ENCODE data around the gene KLHL21.

- TF ChIP-seq, protein P1, sequence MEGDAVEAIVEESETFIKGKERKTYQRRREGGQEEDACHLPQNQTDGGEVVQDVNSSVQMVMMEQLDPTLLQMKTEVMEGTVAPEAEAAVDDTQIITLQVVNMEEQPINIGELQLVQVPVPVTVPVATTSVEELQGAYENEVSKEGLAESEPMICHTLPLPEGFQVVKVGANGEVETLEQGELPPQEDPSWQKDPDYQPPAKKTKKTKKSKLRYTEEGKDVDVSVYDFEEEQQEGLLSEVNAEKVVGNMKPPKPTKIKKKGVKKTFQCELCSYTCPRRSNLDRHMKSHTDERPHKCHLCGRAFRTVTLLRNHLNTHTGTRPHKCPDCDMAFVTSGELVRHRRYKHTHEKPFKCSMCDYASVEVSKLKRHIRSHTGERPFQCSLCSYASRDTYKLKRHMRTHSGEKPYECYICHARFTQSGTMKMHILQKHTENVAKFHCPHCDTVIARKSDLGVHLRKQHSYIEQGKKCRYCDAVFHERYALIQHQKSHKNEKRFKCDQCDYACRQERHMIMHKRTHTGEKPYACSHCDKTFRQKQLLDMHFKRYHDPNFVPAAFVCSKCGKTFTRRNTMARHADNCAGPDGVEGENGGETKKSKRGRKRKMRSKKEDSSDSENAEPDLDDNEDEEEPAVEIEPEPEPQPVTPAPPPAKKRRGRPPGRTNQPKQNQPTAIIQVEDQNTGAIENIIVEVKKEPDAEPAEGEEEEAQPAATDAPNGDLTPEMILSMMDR (IDR thresholded peaks at IDR 0.05): no peak
- TF ChIP-seq EP300 (IDR thresholded peaks at IDR 0.05): no peak
Measured at GRCh38 chr1:6634371-6635052, 31.8 kb upstream of the KLHL21 start.

Measured in ovary (tissue), 3 donors.